ENCODE measurements around the gene LAPTM5. TPM values are rescaled to one million over a fixed set of nuclear protein-coding genes. Genes with fewer than 3 reads are reported as not detected.

Gene LAPTM5
- total RNA-seq, 1 experiment from 2014 or later, result 82.5 TPM

GRCh38 chr1:30744060-30744756 is 13.4 kb downstream of the LAPTM5 start:
- peak; percentile 76 for DNase-seq (ENCODE audit: low read depth)

GRCh38 chr1:30743584-30744059 is 14.0 kb downstream of the LAPTM5 start:
- peak; percentile 65 for DNase-seq (ENCODE audit: low read depth)

GRCh38 chr1:30742963-30743559 is 14.5 kb downstream of the LAPTM5 start:
- no peak for DNase-seq (ENCODE audit: low read depth)

- no peak for DNase-seq (ENCODE audit: low read depth)
These were observed 15.1 kb downstream of the LAPTM5 start for GRCh38 chr1:30742300-30742962.

- DNase-seq (ENCODE audit: low read depth), result peak; percentile 43
These were observed 16.2 kb downstream of the LAPTM5 start for GRCh38 chr1:30741239-30741894.

GRCh38 chr1:30740251-30741238 is 17.0 kb downstream of the LAPTM5 start:
- DNase-seq (ENCODE audit: low read depth), result no peak

- DNase-seq (ENCODE audit: low read depth), result no peak
These were observed 18.0 kb downstream of the LAPTM5 start for GRCh38 chr1:30739601-30740000.

GRCh38 chr1:30738715-30739559 is 18.6 kb downstream of the LAPTM5 start:
- no peak for DNase-seq (ENCODE audit: low read depth)

GRCh38 chr1:30738040-30738714 is 19.4 kb downstream of the LAPTM5 start:
- DNase-seq (ENCODE audit: low read depth), result no peak

- no peak for DNase-seq (ENCODE audit: low read depth)
These were observed 20.1 kb downstream of the LAPTM5 start for GRCh38 chr1:30737357-30738039.

- no peak for DNase-seq (ENCODE audit: low read depth)
These were observed 21.7 kb downstream of the LAPTM5 start for GRCh38 chr1:30735668-30736498.

GRCh38 chr1:30735124-30735523 is 22.4 kb downstream of the LAPTM5 start:
- DNase-seq (ENCODE audit: low read depth), result no peak

GRCh38 chr1:30734580-30734979 is 23.0 kb downstream of the LAPTM5 start:
- DNase-seq (ENCODE audit: low read depth), result no peak

- DNase-seq (ENCODE audit: low read depth), result no peak
These were observed 23.5 kb downstream of the LAPTM5 start for GRCh38 chr1:30734106-30734505.

- peak; percentile 85 for DNase-seq (ENCODE audit: low read depth)
These were observed 24.1 kb downstream of the LAPTM5 start for GRCh38 chr1:30733493-30733892.

- DNase-seq (ENCODE audit: low read depth), result peak; percentile 100
These were observed 25.1 kb downstream of the LAPTM5 start for GRCh38 chr1:30732277-30732996.

GRCh38 chr1:30731806-30732276 is 25.7 kb downstream of the LAPTM5 start:
- DNase-seq (ENCODE audit: low read depth), result no peak
